Measurements from ENCODE around the gene ARHGAP26.

Gene ARHGAP26, protein sequence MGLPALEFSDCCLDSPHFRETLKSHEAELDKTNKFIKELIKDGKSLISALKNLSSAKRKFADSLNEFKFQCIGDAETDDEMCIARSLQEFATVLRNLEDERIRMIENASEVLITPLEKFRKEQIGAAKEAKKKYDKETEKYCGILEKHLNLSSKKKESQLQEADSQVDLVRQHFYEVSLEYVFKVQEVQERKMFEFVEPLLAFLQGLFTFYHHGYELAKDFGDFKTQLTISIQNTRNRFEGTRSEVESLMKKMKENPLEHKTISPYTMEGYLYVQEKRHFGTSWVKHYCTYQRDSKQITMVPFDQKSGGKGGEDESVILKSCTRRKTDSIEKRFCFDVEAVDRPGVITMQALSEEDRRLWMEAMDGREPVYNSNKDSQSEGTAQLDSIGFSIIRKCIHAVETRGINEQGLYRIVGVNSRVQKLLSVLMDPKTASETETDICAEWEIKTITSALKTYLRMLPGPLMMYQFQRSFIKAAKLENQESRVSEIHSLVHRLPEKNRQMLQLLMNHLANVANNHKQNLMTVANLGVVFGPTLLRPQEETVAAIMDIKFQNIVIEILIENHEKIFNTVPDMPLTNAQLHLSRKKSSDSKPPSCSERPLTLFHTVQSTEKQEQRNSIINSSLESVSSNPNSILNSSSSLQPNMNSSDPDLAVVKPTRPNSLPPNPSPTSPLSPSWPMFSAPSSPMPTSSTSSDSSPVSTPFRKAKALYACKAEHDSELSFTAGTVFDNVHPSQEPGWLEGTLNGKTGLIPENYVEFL

DNA sequence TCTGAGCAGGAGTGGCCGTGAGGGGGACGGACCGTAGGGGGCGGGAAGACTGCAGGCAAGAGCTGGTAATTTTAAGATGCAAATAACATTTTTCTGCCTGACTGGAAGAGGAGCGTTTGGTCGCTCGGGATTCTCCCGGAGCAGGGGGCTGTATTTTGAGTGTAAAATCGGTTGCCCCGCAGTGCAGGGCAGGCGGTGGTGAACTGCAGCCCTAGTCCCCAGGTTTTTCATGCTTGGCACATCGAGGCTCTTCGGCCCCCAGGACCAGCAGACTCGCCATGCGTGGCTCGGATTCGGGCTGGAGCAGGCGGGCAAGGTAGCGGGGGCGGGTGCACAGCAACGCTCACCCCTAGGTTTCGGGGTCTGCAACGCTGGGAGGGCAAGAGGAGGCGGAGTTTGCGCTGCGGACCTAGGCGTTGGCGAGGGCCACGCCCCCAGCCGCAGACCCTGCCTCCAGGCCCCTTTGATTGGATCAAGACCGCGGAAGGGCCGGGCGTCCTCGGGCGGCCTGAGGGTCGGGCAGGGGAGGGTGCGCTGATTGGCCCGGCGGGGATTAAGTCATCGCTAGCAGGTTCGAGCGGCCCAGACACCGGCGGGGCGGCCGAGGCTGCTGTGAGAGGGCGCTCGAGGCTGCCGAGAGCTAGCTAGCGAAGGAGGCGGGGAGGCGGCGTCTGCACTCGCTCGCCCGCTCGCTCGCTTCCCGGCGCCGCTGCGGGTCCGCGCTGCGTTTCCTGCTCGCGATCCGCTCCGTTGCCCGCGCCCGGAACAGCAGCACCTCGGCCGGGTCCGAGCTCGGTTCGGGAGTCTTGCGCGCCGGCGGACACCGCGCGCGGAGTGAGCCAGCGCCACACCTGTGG, at the start of gene ARHGAP26:
ARHGAP26 (plus strand) TSS at position 585 of the 857 bp plus-strand sequence. CDS start 385 bp downstream, outside the sequence.
- Histone ChIP-seq H3K9me3 (ENCODE audit: control insufficient read depth in 1 of 2, low read length in 2 of 2) (no peaks in the 10 kb centered on the region), H3K36me3 (ENCODE audit: control insufficient read depth in 1 of 2, insufficient read depth in 2 of 2, low read length in 2 of 2) (no peaks in the 10 kb centered on the region), H3K27ac (ENCODE audit: low read length) (peak within 1 kb of the TSS; percentile 78), H3K4me1 (ENCODE audit: control insufficient read depth in 1 of 2, insufficient read depth in 2 of 2, low read length in 2 of 2) (peaks cover 3 to 18% of the 10 kb centered on the region in 2 donors), H3K4me3 (ENCODE audit: low read depth in 1 of 2, low read length in 2 of 2) (peak within 1 kb of the TSS; percentile 90 to 95), H3K27me3 (ENCODE audit: low read depth, low read length) (no peaks in the 10 kb centered on the region)

DNA sequence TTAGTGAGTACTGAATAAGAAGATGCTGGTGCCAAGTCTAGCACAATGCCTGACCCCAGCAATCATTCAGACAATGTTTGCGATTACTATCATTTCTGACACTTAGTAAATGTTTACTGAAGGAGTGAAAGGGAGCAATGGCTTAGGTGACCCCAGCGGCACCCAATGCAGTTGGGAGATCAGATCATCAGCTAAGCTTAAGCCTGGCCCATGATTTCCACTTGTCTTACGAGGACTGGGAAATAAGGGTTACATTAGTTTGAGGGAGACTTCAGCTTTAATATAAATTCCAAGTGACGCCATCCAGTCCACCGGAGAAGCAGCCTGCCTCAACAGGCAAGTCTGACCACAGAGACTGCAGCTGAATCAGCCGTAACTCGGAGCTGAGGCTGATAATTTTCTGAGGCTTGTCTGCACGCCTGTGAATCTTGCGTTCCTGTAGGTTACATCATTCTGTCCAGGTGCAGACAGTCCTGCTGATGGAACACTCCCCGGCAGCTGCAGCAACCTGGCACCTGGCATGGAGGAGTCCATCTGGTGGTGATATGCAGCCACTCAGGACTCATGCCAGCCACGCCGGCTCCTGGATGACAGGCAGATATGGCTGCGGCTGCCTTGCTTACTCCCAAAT, 49.4 kb upstream of the ARHGAP26 start:
- Histone ChIP-seq H3K36me3 (ENCODE audit: control insufficient read depth in 1 of 2, insufficient read depth in 2 of 2, low read length in 2 of 2) (no peaks in the 10 kb centered on the region), H3K27me3 (ENCODE audit: low read depth, low read length) (no peaks in the 10 kb centered on the region), H3K27ac (ENCODE audit: low read length) (no peak overlapping the region), H3K4me3 (ENCODE audit: low read depth in 1 of 2, low read length in 2 of 2) (no peak overlapping the region), H3K9me3 (ENCODE audit: control insufficient read depth in 1 of 2, low read length in 2 of 2) (no peaks in the 10 kb centered on the region), H3K4me1 (ENCODE audit: control insufficient read depth in 1 of 2, insufficient read depth in 2 of 2, low read length in 2 of 2) (peaks cover 3 to 6% of the 10 kb centered on the region in 2 donors)

DNA sequence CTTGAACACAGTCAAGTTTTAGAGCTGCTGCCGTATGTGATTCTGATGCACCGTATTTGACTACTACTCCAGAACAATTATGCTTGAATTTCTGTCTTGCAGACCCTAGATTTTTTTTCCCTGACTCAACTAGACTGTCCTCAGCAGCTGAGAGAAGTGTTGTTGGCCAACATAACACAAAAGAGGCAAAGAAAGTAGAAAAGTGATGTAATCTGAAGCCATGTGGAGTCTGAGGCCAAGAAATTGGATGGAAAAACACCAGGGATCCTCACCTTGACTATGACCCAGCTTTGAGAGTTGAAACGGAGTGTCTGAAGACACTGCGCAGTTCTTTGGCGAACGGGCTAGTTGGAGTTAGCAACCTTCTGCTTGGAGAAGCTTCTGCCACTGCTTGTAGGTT, 48.0 kb upstream of the ARHGAP26 start:
- H3K36me3 ChIP-seq (ENCODE audit: control insufficient read depth in 1 of 2, insufficient read depth in 2 of 2, low read length in 2 of 2), result no peaks in the 10 kb centered on the region
- H3K27me3 ChIP-seq (ENCODE audit: low read depth, low read length), result no peaks in the 10 kb centered on the region
- H3K4me3 ChIP-seq (ENCODE audit: low read depth in 1 of 2, low read length in 2 of 2), result no peak overlapping the region
- peaks cover 3% of the 10 kb centered on the region in 2 donors for H3K4me1 ChIP-seq (ENCODE audit: control insufficient read depth in 1 of 2, insufficient read depth in 2 of 2, low read length in 2 of 2)
- H3K27ac ChIP-seq (ENCODE audit: low read length), result no peak overlapping the region
- no peaks in the 10 kb centered on the region for H3K9me3 ChIP-seq (ENCODE audit: control insufficient read depth in 1 of 2, low read length in 2 of 2)

DNA sequence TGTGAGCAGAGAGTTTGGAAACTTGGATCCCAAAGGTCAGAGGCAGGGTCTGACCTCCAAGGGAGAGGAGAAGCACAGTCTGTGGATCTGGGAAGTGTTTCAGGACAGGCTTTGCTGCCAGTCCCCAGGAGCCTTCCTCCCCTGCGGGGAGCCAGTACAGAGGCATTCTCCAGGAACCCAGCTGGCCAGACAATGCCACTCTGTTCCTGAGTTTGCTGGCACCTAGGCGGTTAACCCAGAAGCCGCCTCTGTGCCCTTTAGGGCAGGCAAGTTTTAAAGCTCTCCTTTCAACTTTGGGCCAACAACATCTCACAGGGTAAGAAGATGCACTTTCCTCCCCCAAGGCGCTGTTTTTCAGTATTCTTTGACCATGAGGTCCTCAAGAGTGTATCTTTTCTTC, 47.3 kb upstream of the ARHGAP26 start:
- Histone ChIP-seq H3K9me3 (ENCODE audit: control insufficient read depth in 1 of 2, low read length in 2 of 2) (no peaks in the 10 kb centered on the region), H3K27ac (ENCODE audit: low read length) (no peak overlapping the region)

DNA sequence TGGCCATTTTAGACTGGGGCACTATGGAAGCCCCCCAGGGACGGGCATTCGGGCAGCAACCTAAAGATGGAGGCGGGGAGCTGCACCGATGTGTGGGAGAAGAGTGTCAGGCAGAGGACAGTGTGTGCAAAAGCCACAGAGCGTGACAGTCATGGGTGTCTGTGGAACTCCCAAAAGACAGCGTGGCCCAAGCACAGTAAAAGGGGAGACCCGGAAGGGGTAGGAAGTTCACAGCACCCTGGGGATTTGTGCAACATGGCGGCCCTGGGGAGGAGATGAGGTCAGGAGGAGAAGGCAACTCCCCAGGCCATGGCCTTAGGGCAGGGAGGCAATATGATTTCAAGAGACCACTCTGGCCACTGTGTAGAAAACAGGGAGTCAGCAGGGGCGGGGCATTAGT, 45.4 kb upstream of the ARHGAP26 start:
- Histone ChIP-seq H3K4me1 (ENCODE audit: control insufficient read depth in 1 of 2, insufficient read depth in 2 of 2, low read length in 2 of 2) (no peaks in the 10 kb centered on the region), H3K36me3 (ENCODE audit: control insufficient read depth in 1 of 2, insufficient read depth in 2 of 2, low read length in 2 of 2) (no peaks in the 10 kb centered on the region), H3K27me3 (ENCODE audit: low read depth, low read length) (no peaks in the 10 kb centered on the region), H3K4me3 (ENCODE audit: low read depth in 1 of 2, low read length in 2 of 2) (no peak overlapping the region), H3K9me3 (ENCODE audit: control insufficient read depth in 1 of 2, low read length in 2 of 2) (no peaks in the 10 kb centered on the region), H3K27ac (ENCODE audit: low read length) (no peak overlapping the region)

More for the DNA sequence above, 47.3 kb upstream of the ARHGAP26 start:
- H3K36me3 ChIP-seq (ENCODE audit: control insufficient read depth in 1 of 2, insufficient read depth in 2 of 2, low read length in 2 of 2), result no peaks in the 10 kb centered on the region
- no peaks in the 10 kb centered on the region for H3K4me1 ChIP-seq (ENCODE audit: control insufficient read depth in 1 of 2, insufficient read depth in 2 of 2, low read length in 2 of 2)
- no peak overlapping the region for H3K4me3 ChIP-seq (ENCODE audit: low read depth in 1 of 2, low read length in 2 of 2)
- no peaks in the 10 kb centered on the region for H3K27me3 ChIP-seq (ENCODE audit: low read depth, low read length)

DNA sequence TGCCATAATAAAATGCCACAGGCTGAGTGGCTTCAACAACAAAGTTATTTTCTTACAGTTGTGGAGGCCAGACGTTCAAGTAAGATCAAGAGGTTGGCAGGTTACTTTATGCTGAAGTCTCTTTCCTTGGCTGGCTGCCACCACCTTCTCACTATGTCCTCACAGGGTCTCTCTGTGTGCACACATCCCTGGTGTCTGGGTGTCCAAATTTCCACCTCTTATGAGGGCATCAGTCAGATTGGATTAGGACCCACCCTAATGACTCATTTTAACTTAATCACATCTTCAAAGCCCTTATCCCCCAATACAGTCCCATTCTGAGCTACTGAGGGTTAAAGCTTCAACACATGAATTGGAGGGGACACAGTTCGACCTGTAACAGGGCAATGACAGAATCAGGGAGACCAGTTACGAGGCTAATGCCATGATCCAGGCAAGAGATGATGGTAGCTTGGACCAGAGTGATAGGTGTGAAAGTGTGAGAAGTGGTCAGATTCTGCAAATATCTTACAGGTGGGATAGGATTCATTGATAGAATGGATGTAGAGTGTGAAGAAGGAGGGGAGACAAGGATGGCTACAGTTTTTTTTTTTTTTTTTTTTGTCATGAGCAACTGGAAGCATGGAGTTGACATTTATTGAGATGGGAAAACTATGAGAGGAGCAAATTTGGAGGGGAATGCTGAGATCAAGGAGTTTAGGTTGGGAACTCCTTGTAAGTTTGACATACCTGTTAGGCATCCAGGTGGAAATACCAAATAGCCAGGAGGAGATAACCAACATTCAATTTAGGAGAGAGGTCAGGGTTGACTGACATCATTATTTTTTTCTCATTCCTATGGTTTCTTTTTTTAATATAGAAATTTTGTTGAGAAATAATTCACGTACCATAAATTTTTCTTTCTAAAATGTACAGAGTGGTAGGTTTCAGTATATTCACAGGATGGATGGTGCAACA, 44.7 kb upstream of the ARHGAP26 start:
- Histone ChIP-seq H3K36me3 (ENCODE audit: control insufficient read depth in 1 of 2, insufficient read depth in 2 of 2, low read length in 2 of 2) (no peaks in the 10 kb centered on the region), H3K27me3 (ENCODE audit: low read depth, low read length) (no peaks in the 10 kb centered on the region), H3K9me3 (ENCODE audit: control insufficient read depth in 1 of 2, low read length in 2 of 2) (no peaks in the 10 kb centered on the region), H3K4me3 (ENCODE audit: low read depth in 1 of 2, low read length in 2 of 2) (no peak overlapping the region), H3K4me1 (ENCODE audit: control insufficient read depth in 1 of 2, insufficient read depth in 2 of 2, low read length in 2 of 2) (no peaks in the 10 kb centered on the region), H3K27ac (ENCODE audit: low read length) (no peak overlapping the region)

DNA sequence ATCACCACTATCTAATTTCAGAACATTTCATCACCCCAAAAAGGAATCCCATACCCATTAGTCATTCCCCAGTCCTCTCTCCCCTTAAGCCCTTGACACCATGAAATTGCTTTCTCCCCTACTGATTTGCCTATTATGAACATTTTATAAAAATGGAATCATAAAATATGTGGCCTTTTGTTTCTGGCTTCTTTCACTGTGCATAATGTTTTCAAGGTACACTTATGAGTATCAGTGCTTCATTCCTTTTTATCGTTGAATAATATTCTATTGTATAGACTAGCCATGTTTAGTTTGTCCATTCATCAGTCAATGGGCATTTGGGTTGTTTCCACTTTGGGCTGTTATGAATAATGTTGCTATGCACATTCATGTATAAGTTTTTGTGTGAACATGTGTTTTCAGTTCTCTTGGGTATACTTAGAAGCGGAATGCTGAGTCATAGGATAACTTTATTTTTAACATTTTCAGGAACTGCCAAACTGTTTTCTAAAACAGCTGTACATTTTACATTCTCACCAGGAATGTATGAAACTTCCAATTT, 43.9 kb upstream of the ARHGAP26 start:
- no peak overlapping the region for H3K4me3 ChIP-seq (ENCODE audit: low read depth in 1 of 2, low read length in 2 of 2)
- H3K9me3 ChIP-seq (ENCODE audit: control insufficient read depth in 1 of 2, low read length in 2 of 2), result no peaks in the 10 kb centered on the region
- no peaks in the 10 kb centered on the region for H3K27me3 ChIP-seq (ENCODE audit: low read depth, low read length)
- no peaks in the 10 kb centered on the region for H3K36me3 ChIP-seq (ENCODE audit: control insufficient read depth in 1 of 2, insufficient read depth in 2 of 2, low read length in 2 of 2)
- no peak overlapping the region for H3K27ac ChIP-seq (ENCODE audit: low read length)
- no peaks in the 10 kb centered on the region for H3K4me1 ChIP-seq (ENCODE audit: control insufficient read depth in 1 of 2, insufficient read depth in 2 of 2, low read length in 2 of 2)

DNA sequence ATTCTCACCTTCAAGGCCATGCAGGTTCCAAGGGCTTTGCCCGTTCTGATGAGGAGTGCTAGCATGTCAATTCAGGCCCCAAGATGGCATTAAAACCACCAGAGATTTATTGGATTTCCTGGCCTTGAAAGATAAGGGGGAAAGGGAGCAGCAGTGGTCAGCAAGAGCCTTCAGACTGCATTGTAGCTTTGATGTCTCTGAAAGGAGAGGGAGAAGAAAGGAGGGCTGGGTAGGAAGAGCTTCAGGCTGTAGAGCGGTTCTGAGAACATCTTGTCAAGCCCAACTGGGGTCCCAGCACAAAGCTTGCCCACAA, 42.5 kb upstream of the ARHGAP26 start:
- no peaks in the 10 kb centered on the region for H3K27me3 ChIP-seq (ENCODE audit: low read depth, low read length)
- no peaks in the 10 kb centered on the region for H3K9me3 ChIP-seq (ENCODE audit: control insufficient read depth in 1 of 2, low read length in 2 of 2)
- H3K4me1 ChIP-seq (ENCODE audit: control insufficient read depth in 1 of 2, insufficient read depth in 2 of 2, low read length in 2 of 2), result no peaks in the 10 kb centered on the region
- no peaks in the 10 kb centered on the region for H3K36me3 ChIP-seq (ENCODE audit: control insufficient read depth in 1 of 2, insufficient read depth in 2 of 2, low read length in 2 of 2)
- no peak overlapping the region for H3K27ac ChIP-seq (ENCODE audit: low read length)
- no peak overlapping the region for H3K4me3 ChIP-seq (ENCODE audit: low read depth in 1 of 2, low read length in 2 of 2)

DNA sequence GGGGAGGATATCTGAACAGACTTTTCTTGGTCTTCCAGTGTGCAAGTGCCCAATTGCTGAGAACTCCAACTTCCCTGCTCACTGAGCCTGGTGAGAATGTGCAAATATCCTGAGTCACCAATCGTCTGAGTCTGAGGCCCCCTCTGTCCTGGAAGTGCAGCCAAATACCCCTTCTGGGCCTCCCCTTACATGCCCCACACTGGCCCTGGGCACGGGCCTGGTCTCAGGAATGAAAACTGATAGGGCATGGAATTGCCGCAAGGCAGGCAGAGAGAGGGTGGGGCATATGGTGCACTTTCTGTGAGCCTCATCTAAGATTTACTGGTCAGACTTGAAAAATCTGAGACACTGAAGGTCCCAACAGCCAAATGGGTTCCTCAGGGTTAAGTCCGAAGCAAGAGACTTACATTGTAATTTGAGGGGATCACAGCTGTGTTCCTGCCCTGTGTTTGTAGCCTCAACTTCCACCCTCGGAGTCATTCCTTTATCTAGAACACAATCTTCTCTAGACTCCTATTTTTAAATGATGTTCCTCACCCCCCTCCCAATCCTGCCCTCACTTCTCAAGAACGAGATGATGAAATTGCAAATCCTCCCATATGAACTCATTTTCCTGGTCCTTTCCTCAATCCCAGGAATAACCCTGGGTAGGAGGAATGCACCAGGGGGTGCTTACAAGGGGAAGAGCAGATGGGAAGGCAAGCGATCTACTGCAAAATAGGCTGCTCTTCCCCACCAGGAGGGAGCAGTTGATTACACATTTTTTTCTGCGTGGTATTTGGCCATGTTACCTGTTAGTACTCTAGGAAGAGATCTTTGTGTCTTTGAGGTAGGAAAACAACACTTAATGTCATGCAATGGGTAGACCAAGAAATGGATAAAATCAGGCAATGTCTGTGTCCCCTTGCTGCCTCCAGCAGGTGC, 34.6 kb upstream of the ARHGAP26 start:
- Histone ChIP-seq H3K4me3 (ENCODE audit: low read depth in 1 of 2, low read length in 2 of 2) (no peak overlapping the region), H3K36me3 (ENCODE audit: control insufficient read depth in 1 of 2, insufficient read depth in 2 of 2, low read length in 2 of 2) (no peaks in the 10 kb centered on the region), H3K4me1 (ENCODE audit: control insufficient read depth in 1 of 2, insufficient read depth in 2 of 2, low read length in 2 of 2) (no peaks in the 10 kb centered on the region), H3K27ac (ENCODE audit: low read length) (no peak overlapping the region), H3K9me3 (ENCODE audit: control insufficient read depth in 1 of 2, low read length in 2 of 2) (no peaks in the 10 kb centered on the region), H3K27me3 (ENCODE audit: low read depth, low read length) (no peaks in the 10 kb centered on the region)
